K562 (cell line): ENCODE results near the gene SRP54. TPM values are rescaled to one million over a fixed set of nuclear protein-coding genes. Genes with fewer than 3 reads are reported as not detected.

ENCODE experiments used
- ATAC-seq: fragments of 200-7000 bp; cut with Tn5 transposase; 3 replicates; pipeline ENCODE4 v1.9.1; 2020; ENCODE audit warnings: moderate library complexity
- BruUV-seq: library from RNA; stranded (reverse); fragments of 400-500 nt; replicated peaks from 2 replicates; lab custom pipeline; 2021; lab: Mats Ljungman, UMichigan
- CTCF ChIA-PET: fragments of 300-600 bp; formaldehyde crosslinking; extraction: SDS; loops from one replicate; lab custom pipeline; 2021; ENCODE audit warnings: low intra/inter-chr PET ratio; lab: Yijun Ruan, JAX
- POLR2A ChIA-PET: fragments of 300-600, 350-650 bp; sonication (Branson Sonifier 250); formaldehyde crosslinking; extraction: SDS; loops from one replicate; lab custom pipeline; 2021; ENCODE audit warnings: antibody characterized with exemption, inconsistent platforms; lab: Yijun Ruan, JAX
- DNase-seq, 4 experiments: peaks; one replicate each; pipeline versions ENCODE4 v3.0.0 to v3.0.0-alpha.2; 2011 to 2018; ENCODE audit warnings: low spot score in 3 of 4, mixed read lengths in 3 of 4; ENCODE audit errors: extremely low read depth in 1 of 4
- FAIRE-seq: peaks from 2 replicates; lab custom pipeline; 2011; peaks lifted over from hg19 to GRCh38; lab: Jason Lieb, UNC
- H2AFZ ChIP-seq: 2 replicates; pipeline ENCODE4 v1.6.0; 2011; ENCODE audit warnings: low read depth, low read length, control low read depth, inconsistent platforms
- H3K27ac ChIP-seq: fragments of 200-600 bp; 3 replicates; pipeline ENCODE4 v1.8.0; 2011; ENCODE audit warnings: low read depth, mild to moderate bottlenecking, control low read depth, inconsistent platforms, low read length, moderate library complexity, mixed read lengths; ENCODE audit errors: extremely low read depth
- H3K27me3 ChIP-seq, 2 experiments: fragments of 300-600 bp in 1 of 2; 2 replicates in 1 of 2; 3 replicates in 1 of 2; pipeline versions ENCODE4 v1.6.0 to v1.8.0; 2011; ENCODE audit warnings: inconsistent platforms in 2 of 2, low read length in 2 of 2, mild to moderate bottlenecking in 1 of 2, mixed read lengths in 1 of 2, moderate library complexity in 1 of 2; ENCODE audit not compliant: control insufficient read depth in 2 of 2, insufficient read depth in 2 of 2
- H3K36me3 ChIP-seq: fragments of 300-600 bp; 3 replicates; pipeline ENCODE4 v1.8.0; 2011; ENCODE audit warnings: mild to moderate bottlenecking, low read length, inconsistent platforms; ENCODE audit not compliant: control insufficient read depth, insufficient read depth
- H3K4me1 ChIP-seq, 2 experiments: fragments of 200-600 bp in 1 of 2; replicated peaks in 1 of 2; 2 replicates in 1 of 2; 3 replicates in 1 of 2; pipeline versions ENCODE4 v1.5.1 to v1.8.0; 2011; ENCODE audit warnings: inconsistent platforms in 2 of 2, low read length in 2 of 2, mild to moderate bottlenecking in 1 of 2, mixed read lengths in 1 of 2, moderate library complexity in 1 of 2; ENCODE audit not compliant: control insufficient read depth in 2 of 2, insufficient read depth in 2 of 2
- H3K4me2 ChIP-seq: 2 replicates; pipeline ENCODE4 v1.6.1; 2011; ENCODE audit warnings: low read length, control low read depth, inconsistent platforms, mixed read lengths; ENCODE audit not compliant: insufficient read depth
- H3K4me3 ChIP-seq: fragments of 200-600 bp; sonication (generic), shearing (Covaris generic); 2 replicates; pipeline ENCODE4 v1.5.1; 2016; ENCODE audit warnings: control low read depth, inconsistent platforms
- H3K79me2 ChIP-seq: fragments of 200-600 bp; 3 replicates; pipeline ENCODE4 v1.8.0; 2011; ENCODE audit warnings: low read length, inconsistent platforms; ENCODE audit not compliant: control insufficient read depth, insufficient read depth
- H3K9ac ChIP-seq, 2 experiments: 2 replicates each; pipeline versions ENCODE4 v1.6.0 to v1.6.1; 2011; ENCODE audit warnings: low read depth in 2 of 2, low read length in 2 of 2, control low read depth in 1 of 2, inconsistent platforms in 1 of 2, mild to moderate bottlenecking in 1 of 2, mixed read lengths in 1 of 2; ENCODE audit not compliant: insufficient read depth in 1 of 2
- H3K9me1 ChIP-seq: one replicate; pipeline ENCODE4 v1.6.0; 2011; ENCODE audit warnings: inconsistent platforms, mild to moderate bottlenecking, low read length, moderate library complexity; ENCODE audit not compliant: control insufficient read depth, insufficient read depth
- H3K9me3 ChIP-seq: replicated peaks from 2 replicates; pipeline ENCODE4 v1.5.1; 2011; ENCODE audit warnings: low read depth, low read length, inconsistent platforms; ENCODE audit not compliant: control insufficient read depth, insufficient read depth
- H4K20me1 ChIP-seq: replicated peaks from 2 replicates; pipeline ENCODE4 v1.6.1; 2011; ENCODE audit warnings: low read length, inconsistent platforms, mixed read lengths; ENCODE audit not compliant: control insufficient read depth, insufficient read depth
- BRCA1 ChIP-seq, 2 experiments: fragments of 450-650 bp in 1 of 2; sonication (generic) in 1 of 2; formaldehyde crosslinking in 1 of 2; IDR thresholded peaks; 2 replicates each; pipeline versions ENCODE4 v1.5.0 to v1.6.1; 2017 to 2020; ENCODE audit warnings: mild to moderate bottlenecking in 1 of 2, missing genetic modification reagents in 1 of 2
- ELF2 ChIP-seq: fragments of 250-450 bp; sonication (Bioruptor Pico); IDR thresholded peaks from 2 replicates; pipeline ENCODE4 v1.5.0; 2021; ENCODE audit warnings: mild to moderate bottlenecking
- HDAC8 ChIP-seq: fragments of 450-650 bp; IDR thresholded peaks from 2 replicates; pipeline ENCODE4 v1.6.1; 2016; ENCODE audit warnings: mild to moderate bottlenecking, missing genetic modification characterization, moderate library complexity, missing compliant biosample characterization
- NFRKB ChIP-seq: fragments of 450-650 bp; IDR thresholded peaks from 2 replicates; pipeline ENCODE4 v1.6.1; 2016; ENCODE audit warnings: low read depth
- RBM15 ChIP-seq: fragments of 200-400 bp; formaldehyde crosslinking; IDR thresholded peaks from 2 replicates; pipeline ENCODE4 v1.6.1; 2018; ENCODE audit warnings: mild to moderate bottlenecking, low read length, moderate library complexity; ENCODE audit not compliant: insufficient read depth
- SRSF3 ChIP-seq: fragments of 200-400 bp; formaldehyde crosslinking; IDR thresholded peaks from 2 replicates; pipeline ENCODE4 v1.6.1; 2016; ENCODE audit warnings: mild to moderate bottlenecking, low read length, moderate library complexity; ENCODE audit not compliant: insufficient read depth
- ZNF174 ChIP-seq: fragments of 250-450 bp; sonication (Bioruptor Pico); IDR thresholded peaks from 2 replicates; pipeline ENCODE4 v1.4.0; 2020; ENCODE audit warnings: mild to moderate bottlenecking
- ZNF311 ChIP-seq: fragments of 250-450 bp; sonication (Bioruptor Pico); IDR thresholded peaks from 2 replicates; pipeline ENCODE4 v1.4.0; 2020; ENCODE audit warnings: mild to moderate bottlenecking, moderate library complexity
- WGBS: fragments of 100-300 bp; shearing (Covaris generic); methylation state at CpG from one replicate; pipeline ENCODE4 v1.1.6; 2016; ENCODE audit warnings: low coverage, mixed read lengths; ENCODE audit not compliant: insufficient coverage; ENCODE audit errors: missing lambda C conversion rate; 5-methylcytosine and 5-hydroxymethylcytosine counted together
- in situ Hi-C: fragments of 300-500 bp; cut with MboI; formaldehyde crosslinking; loops from 4 replicates; pipeline ENCODE4 v1.15.0; 2018; ENCODE audit warnings: inconsistent platforms, mixed read lengths
- intact Hi-C: fragments of 100-400 bp; cut with micrococcal nuclease; formaldehyde crosslinking; loops from 2 replicates; pipeline ENCODE4 v1.14.2; 2022
- polyA plus RNA-seq, 8 experiments: library from polyadenylated mRNA; depleted of rRNA in 4 of 8; stranded (reverse) in 5 of 8; unstranded in 3 of 8; fragments of >200 nt; fragmentation: Nextera tagmentation in 2 of 8; fragmentation: Illumina TruSeq in 1 of 8; extraction: Ambion mirVana in 2 of 8; extraction: Trizol in 1 of 8; gene quantifications; 2 replicates each; pipeline versions ENCODE4 v1.2.1 to v1.2.3, GENCODE V29; 2011 to 2014; ENCODE audit warnings: inconsistent platforms in 1 of 8, missing spikeins in 1 of 8
- total RNA-seq, 7 experiments: library from RNA; depleted of rRNA in 6 of 7; stranded (reverse); fragments of >200 nt in 6 of 7; fragmentation: Illumina TruSeq in 2 of 7; extraction: Trizol in 2 of 7; gene quantifications; 2 replicates each; pipeline versions ENCODE4 v1.2.1 to v1.2.3, GENCODE V29; 2011 to 2021; ENCODE audit warnings: low replicate concordance in 1 of 7
- TF ChIP-seq, protein P1 (sequence below): fragments of 250-450 bp; sonication (Bioruptor Pico); IDR thresholded peaks from 2 replicates; pipeline ENCODE4 v1.5.0; 2021

SRP54 gene
- total and polyA plus RNA-seq, 9 of the 15 experiments (the other 6 are each of a cell fraction or from before 2014, with no cell fraction given), result 28.6 to 69.8 (median 51.7) TPM

DNA sequence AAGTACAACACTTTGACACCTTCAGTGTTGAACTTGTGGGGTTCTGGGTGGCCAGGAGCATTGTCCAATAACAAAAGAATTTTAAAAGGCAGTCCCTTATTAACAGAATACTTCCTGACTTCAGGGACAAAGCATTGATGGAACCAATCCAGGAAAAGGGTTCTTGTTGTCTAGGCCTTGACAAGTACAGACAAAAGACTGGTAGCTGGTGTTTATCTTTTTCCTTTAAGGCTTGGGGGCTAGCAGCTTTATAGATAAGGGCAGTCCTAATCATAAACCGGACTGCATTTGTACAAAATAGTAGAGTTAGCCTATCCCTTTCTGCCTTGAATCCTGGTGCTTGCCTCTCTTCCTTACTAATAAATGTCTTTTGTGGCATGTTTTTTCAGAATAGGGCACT, 90.7 kb downstream of the SRP54 start:
- Histone ChIP-seq H4K20me1 (no peaks in the 10 kb centered on the region), H3K27ac (no peak overlapping the region), H3K9me1 (no peaks in the 10 kb centered on the region), H3K27me3 (no peaks in the 10 kb centered on the region), H3K79me2 (no peaks in the 10 kb centered on the region), H3K4me1 (no peaks in the 10 kb centered on the region; a peak in 1 of 5 replicates), H3K9me3 (no peaks in the 10 kb centered on the region), H3K36me3 (peaks cover 16% of the 10 kb centered on the region; the same call in 1 of the 3 replicates), H3K4me3 (no peak overlapping the region), H2AFZ (no peak overlapping the region), H3K4me2 (no peak overlapping the region), H3K9ac (no peak overlapping the region)
- whole genome bisulfite sequencing, result 0% methylated on average over 1 of the region's 1 CpG
- no peak for FAIRE-seq
- BruUV-seq, result no TSS peak
- intact Hi-C loops, result no loop called here
- ATAC-seq, result no peak
- CTCF ChIA-PET, result no interaction called here
- POLR2A ChIA-PET, result no interaction called here
- peak in 1 of 4 experiments; percentile 1 for DNase-seq
- in situ Hi-C loops, result no loop called here
- TF ChIP-seq ZNF311 (CRISPR knock-in tag) (no peak), ELF2 (CRISPR knock-in tag) (no peak), ZNF174 (no peak), RBM15 (no peak), NFRKB (no peak), HDAC8 (tag) (no peak), SRSF3 (no peak), BRCA1 (IDR thresholded peaks at IDR 0.05) (no peak), BRCA1 (CRISPR knock-in tag; IDR thresholded peaks at IDR 0.05) (no peak)
- TF ChIP-seq, protein P1, sequence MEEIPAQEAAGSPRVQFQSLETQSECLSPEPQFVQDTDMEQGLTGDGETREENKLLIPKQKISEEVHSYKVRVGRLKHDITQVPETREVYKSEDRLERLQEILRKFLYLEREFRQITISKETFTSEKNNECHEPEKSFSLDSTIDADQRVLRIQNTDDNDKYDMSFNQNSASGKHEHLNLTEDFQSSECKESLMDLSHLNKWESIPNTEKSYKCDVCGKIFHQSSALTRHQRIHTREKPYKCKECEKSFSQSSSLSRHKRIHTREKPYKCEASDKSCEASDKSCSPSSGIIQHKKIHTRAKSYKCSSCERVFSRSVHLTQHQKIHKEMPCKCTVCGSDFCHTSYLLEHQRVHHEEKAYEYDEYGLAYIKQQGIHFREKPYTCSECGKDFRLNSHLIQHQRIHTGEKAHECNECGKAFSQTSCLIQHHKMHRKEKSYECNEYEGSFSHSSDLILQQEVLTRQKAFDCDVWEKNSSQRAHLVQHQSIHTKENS (CRISPR knock-in tag), result no peak
